Tibial nerve (tissue), 4 donors: Measurements from ENCODE around the gene ACTN1.

Source experiments
- EP300 ChIP-seq, 2 donors: sonication (generic); formaldehyde crosslinking; IDR thresholded peaks; one replicate each; pipeline ENCODE4 v1.6.1; 2017; ENCODE audit warnings: antibody characterized with exemption in 2 of 2, mild to moderate bottlenecking in 1 of 2
- POLR2A ChIP-seq, 2 donors: fragments of 450-650 bp; IDR thresholded peaks; one replicate each; pipeline ENCODE4 v1.6.1; 2017; ENCODE audit warnings: antibody characterized with exemption in 2 of 2, mild to moderate bottlenecking in 2 of 2, moderate library complexity in 2 of 2
- TF ChIP-seq, protein P1 (sequence below), 5 experiments: fragments of 200-600 bp in 3 of 5; fragments of 450-650 bp in 2 of 5; sonication (generic) in 3 of 5; IDR thresholded peaks; one replicate each; pipeline ENCODE4 v1.5.1; 2016 to 2019; ENCODE audit warnings: antibody characterized with exemption in 5 of 5, mild to moderate bottlenecking in 3 of 5, moderate library complexity in 2 of 5

GRCh38 chr14:68844210-68844545, 134.9 kb downstream of the ACTN1 start:
- TF ChIP-seq, protein P1, sequence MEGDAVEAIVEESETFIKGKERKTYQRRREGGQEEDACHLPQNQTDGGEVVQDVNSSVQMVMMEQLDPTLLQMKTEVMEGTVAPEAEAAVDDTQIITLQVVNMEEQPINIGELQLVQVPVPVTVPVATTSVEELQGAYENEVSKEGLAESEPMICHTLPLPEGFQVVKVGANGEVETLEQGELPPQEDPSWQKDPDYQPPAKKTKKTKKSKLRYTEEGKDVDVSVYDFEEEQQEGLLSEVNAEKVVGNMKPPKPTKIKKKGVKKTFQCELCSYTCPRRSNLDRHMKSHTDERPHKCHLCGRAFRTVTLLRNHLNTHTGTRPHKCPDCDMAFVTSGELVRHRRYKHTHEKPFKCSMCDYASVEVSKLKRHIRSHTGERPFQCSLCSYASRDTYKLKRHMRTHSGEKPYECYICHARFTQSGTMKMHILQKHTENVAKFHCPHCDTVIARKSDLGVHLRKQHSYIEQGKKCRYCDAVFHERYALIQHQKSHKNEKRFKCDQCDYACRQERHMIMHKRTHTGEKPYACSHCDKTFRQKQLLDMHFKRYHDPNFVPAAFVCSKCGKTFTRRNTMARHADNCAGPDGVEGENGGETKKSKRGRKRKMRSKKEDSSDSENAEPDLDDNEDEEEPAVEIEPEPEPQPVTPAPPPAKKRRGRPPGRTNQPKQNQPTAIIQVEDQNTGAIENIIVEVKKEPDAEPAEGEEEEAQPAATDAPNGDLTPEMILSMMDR (IDR thresholded peaks at IDR 0.05) = no peak
- TF ChIP-seq POLR2A (IDR thresholded peaks at IDR 0.05) = no peak
- no peak for TF ChIP-seq EP300 (IDR thresholded peaks at IDR 0.05)
